Caco-2 (cell line): ENCODE data around the gene DNM1L. TPM values are rescaled to one million over a fixed set of nuclear protein-coding genes. Genes with fewer than 3 reads are reported as not detected.

Experiments used
- BruUV-seq: library from RNA; stranded (reverse); fragments of 400-500 nt; replicated peaks from 2 replicates; lab custom pipeline; 2021; lab: Mats Ljungman, UMichigan
- CTCF ChIA-PET: fragments of 300-600 bp; sonication (Branson Sonifier 250); formaldehyde crosslinking; loops from one replicate; lab custom pipeline; 2022; ENCODE audit warnings: antibody characterized with exemption; lab: Charles Lee
- POLR2A ChIA-PET: fragments of 300-600 bp; sonication (Branson Sonifier 250); formaldehyde crosslinking; loops from one replicate; lab custom pipeline; 2022; ENCODE audit warnings: antibody characterized with exemption; lab: Charles Lee
- DNase-seq, 2 experiments: peaks; one replicate each; pipeline versions ENCODE4 v3.0.0 to v3.0.0-alpha.2; 2020 to 2022
- H3K27me3 ChIP-seq: replicated peaks from 2 replicates; pipeline ENCODE4 v1.6.0; 2011; ENCODE audit warnings: low read length; ENCODE audit not compliant: control insufficient read depth, insufficient read depth
- H3K36me3 ChIP-seq: 2 replicates; pipeline ENCODE4 v1.5.1; 2011; ENCODE audit warnings: low read length; ENCODE audit not compliant: control insufficient read depth, insufficient read depth
- H3K4me1 ChIP-seq: fragments of 250-450 bp; sonication (Bioruptor Pico); 2 replicates; pipeline ENCODE4 v1.5.1; 2020; ENCODE audit warnings: mild to moderate bottlenecking
- H3K4me3 ChIP-seq: 2 replicates; pipeline ENCODE4 v1.5.1; 2011; ENCODE audit warnings: low read depth, mild to moderate bottlenecking, control low read depth, low read length
- H3K9me3 ChIP-seq: fragments of 250-450 bp; sonication (Bioruptor Pico); 2 replicates; pipeline ENCODE4 v1.5.1; 2020; ENCODE audit warnings: mild to moderate bottlenecking, moderate library complexity
- H3K27ac Mint-ChIP-seq: one replicate; pipeline ENCODE4 v1.8.0; 2022; ENCODE audit warnings: mixed read lengths; ENCODE audit not compliant: unreplicated experiment
- H3K27me3 Mint-ChIP-seq: one replicate; pipeline ENCODE4 v1.8.0; 2022; ENCODE audit warnings: mixed read lengths; ENCODE audit not compliant: insufficient read depth, unreplicated experiment
- H3K36me3 Mint-ChIP-seq: one replicate; pipeline ENCODE4 v1.8.0; 2022; ENCODE audit warnings: mild to moderate bottlenecking, mixed read lengths; ENCODE audit not compliant: insufficient read depth, unreplicated experiment
- H3K4me1 Mint-ChIP-seq: one replicate; pipeline ENCODE4 v1.8.0; 2022; ENCODE audit warnings: low read depth, mixed read lengths; ENCODE audit not compliant: unreplicated experiment
- H3K4me3 Mint-ChIP-seq: one replicate; pipeline ENCODE4 v1.8.0; 2022; ENCODE audit warnings: mild to moderate bottlenecking, moderate library complexity, mixed read lengths; ENCODE audit not compliant: unreplicated experiment
- H3K9me3 Mint-ChIP-seq: one replicate; pipeline ENCODE4 v1.8.0; 2022; ENCODE audit warnings: mixed read lengths; ENCODE audit not compliant: unreplicated experiment
- CTCF ChIP-seq, 2 experiments: fragments of 200-600 bp in 1 of 2; IDR thresholded peaks; 1 replicate in 1 of 2; 2 replicates in 1 of 2; pipeline versions ENCODE4 v1.5.1 to v1.8.0; 2011 to 2022; ENCODE audit warnings: antibody characterized with exemption in 1 of 2, control low read depth in 1 of 2, inconsistent platforms in 1 of 2, low read depth in 1 of 2, low read length in 1 of 2, mild to moderate bottlenecking in 1 of 2, moderate library complexity in 1 of 2; ENCODE audit not compliant: insufficient read depth in 1 of 2, severe bottlenecking in 1 of 2, unreplicated experiment in 1 of 2
- intact Hi-C: fragments of 100-400 bp; cut with micrococcal nuclease; formaldehyde crosslinking; loops from one replicate; pipeline ENCODE4 v1.10.0; 2022; ENCODE audit not compliant: unreplicated experiment
- total RNA-seq: library from RNA; stranded (reverse); gene quantifications from 2 replicates; pipeline ENCODE4 v1.2.3, GENCODE V29; 2022

The DNM1L gene
- total RNA-seq, 1 experiment from 2014 or later, result 136 TPM

- H3K27me3 Mint-ChIP-seq, result no peaks in the 10 kb centered on the region
- ChIA-PET CTCF (no interaction called here), POLR2A (no interaction called here)
- H3K4me3 Mint-ChIP-seq, result no peak overlapping the region
- H3K4me1 Mint-ChIP-seq, result no peaks in the 10 kb centered on the region
- peak overlapping the region; percentile 21 for H3K27ac Mint-ChIP-seq
- H3K4me1 ChIP-seq, result no peaks in the 10 kb centered on the region
- H3K36me3 Mint-ChIP-seq, result peaks cover 68% of the 10 kb centered on the region
- TF ChIP-seq CTCF (IDR thresholded peaks at IDR 0.05; ENCODE audit: insufficient read depth in 1 of 2, low read depth in 1 of 2, low read length in 1 of 2, severe bottlenecking in 1 of 2, unreplicated experiment in 1 of 2), result peak in 1 of 2 experiments; percentile 17
- no TSS peak for BruUV-seq
- H3K9me3 ChIP-seq, result no peaks in the 10 kb centered on the region
- H3K9me3 Mint-ChIP-seq, result no peaks in the 10 kb centered on the region
- no peaks in the 10 kb centered on the region for H3K36me3 ChIP-seq
- intact Hi-C loops, result no loop called here
- no peak for DNase-seq
- no peaks in the 10 kb centered on the region for H3K27me3 ChIP-seq
- no peak overlapping the region for H3K4me3 ChIP-seq
Observed at GRCh38 chr12:32727237-32727636, 48.1 kb downstream of the DNM1L start.

GRCh38 chr12:32734952-32735351 is 55.9 kb downstream of the DNM1L start:
- DNase-seq, result no peak
- peaks cover 2% of the 10 kb centered on the region; the same call in 1 of the 2 replicates for H3K36me3 ChIP-seq
- H3K27me3 ChIP-seq, result no peaks in the 10 kb centered on the region
- intact Hi-C loops, result no loop called here
- ChIA-PET POLR2A (no interaction called here), CTCF (interaction anchor here (0.8 kb wide), 1 partner anchor 21 kb away, joined by 3 read pairs; the partner anchor contains the start of gene YARS2)
- no peak overlapping the region for H3K4me3 ChIP-seq
- H3K27ac Mint-ChIP-seq, result no peak overlapping the region
- BruUV-seq, result no TSS peak
- no peaks in the 10 kb centered on the region for H3K9me3 Mint-ChIP-seq
- no peaks in the 10 kb centered on the region for H3K4me1 Mint-ChIP-seq
- no peaks in the 10 kb centered on the region; the same call in 1 of the 2 replicates for H3K4me1 ChIP-seq
- no peak for TF ChIP-seq CTCF (IDR thresholded peaks at IDR 0.05; ENCODE audit: insufficient read depth in 1 of 2, low read depth in 1 of 2, low read length in 1 of 2, severe bottlenecking in 1 of 2, unreplicated experiment in 1 of 2)
- no peaks in the 10 kb centered on the region for H3K9me3 ChIP-seq
- no peak overlapping the region for H3K4me3 Mint-ChIP-seq
- no peaks in the 10 kb centered on the region for H3K27me3 Mint-ChIP-seq
- peaks cover 87% of the 10 kb centered on the region for H3K36me3 Mint-ChIP-seq

GRCh38 chr12:32736445-32736844 is 57.3 kb downstream of the DNM1L start:
- CTCF ChIA-PET, result interaction anchor here (1.3 kb wide), 1 partner anchor 19 kb away, joined by 3 read pairs; the partner anchor contains the start of gene YARS2
- Mint-ChIP-seq H3K4me1 (no peaks in the 10 kb centered on the region), H3K27ac (peak overlapping the region; percentile 26), H3K4me3 (no peak overlapping the region), H3K36me3 (peaks cover 91% of the 10 kb centered on the region), H3K27me3 (no peaks in the 10 kb centered on the region), H3K9me3 (no peaks in the 10 kb centered on the region)
- BruUV-seq, result no TSS peak
- no peaks in the 10 kb centered on the region for H3K9me3 ChIP-seq
- no peaks in the 10 kb centered on the region; the same call in 1 of the 2 replicates for H3K4me1 ChIP-seq
- peaks cover 2% of the 10 kb centered on the region; the same call in 1 of the 2 replicates for H3K36me3 ChIP-seq
- intact Hi-C loops, result no loop called here
- H3K27me3 ChIP-seq, result no peaks in the 10 kb centered on the region
- POLR2A ChIA-PET, result no interaction called here
- no peak for DNase-seq
- no peak for TF ChIP-seq CTCF (IDR thresholded peaks at IDR 0.05; ENCODE audit: insufficient read depth in 1 of 2, low read depth in 1 of 2, low read length in 1 of 2, severe bottlenecking in 1 of 2, unreplicated experiment in 1 of 2)
- H3K4me3 ChIP-seq, result no peak overlapping the region
